GM18520 (cell line): ENCODE measurements around the gene NRXN2.

Experiments
- ATAC-seq: cut with Tn5 transposase; IDR thresholded peaks from one replicate; pipeline ENCODE4 v1.9.1; 2021; ENCODE audit not compliant: unreplicated experiment

The NRXN2 gene

DNA sequence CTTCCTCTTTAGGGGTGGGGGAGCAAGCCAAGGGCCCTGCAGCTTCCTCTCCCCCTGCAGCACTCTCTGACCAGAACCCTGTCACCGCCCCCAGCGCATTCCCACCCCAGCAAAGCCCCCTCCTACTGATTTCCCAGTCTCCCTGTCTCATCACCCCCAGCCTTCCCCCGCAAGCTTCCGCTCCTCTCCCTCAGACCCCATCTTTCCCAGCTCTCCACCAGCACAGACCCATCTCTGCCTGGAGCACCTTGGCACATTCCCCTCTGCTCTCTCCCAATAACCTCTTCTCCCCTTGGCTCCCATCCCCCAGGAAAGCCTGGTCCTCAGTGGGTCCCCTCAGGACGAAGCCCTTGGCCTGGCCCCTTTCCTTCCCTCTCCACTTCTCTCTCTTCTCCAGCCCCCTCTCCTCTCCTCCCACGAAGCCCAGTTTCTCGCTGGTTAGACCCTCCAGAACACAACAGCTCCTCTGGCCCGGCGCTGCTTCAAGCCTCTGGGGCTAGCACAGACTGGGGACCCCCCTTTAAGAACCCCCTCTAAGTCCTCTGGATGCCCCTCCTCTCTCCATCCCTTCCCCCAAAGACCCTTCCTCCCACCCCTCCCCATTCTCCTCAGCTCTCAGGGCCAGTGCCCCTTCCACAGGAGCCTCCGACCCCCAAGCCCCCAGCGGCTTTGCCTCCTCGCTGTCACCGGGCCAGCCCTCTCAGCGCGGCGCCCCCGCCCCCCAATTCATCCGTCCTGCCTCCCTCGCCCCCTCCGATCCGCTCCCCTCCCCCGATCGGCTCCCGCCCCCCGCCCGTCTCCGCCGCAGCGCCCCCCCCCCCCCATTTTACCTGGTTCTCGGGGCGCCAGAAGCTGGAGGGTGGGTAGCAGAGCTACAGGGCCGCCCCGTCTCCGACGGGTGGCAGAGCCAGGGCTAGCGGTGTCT is 594 bp downstream of the NRXN2 start:
- no peak for ATAC-seq

DNA sequence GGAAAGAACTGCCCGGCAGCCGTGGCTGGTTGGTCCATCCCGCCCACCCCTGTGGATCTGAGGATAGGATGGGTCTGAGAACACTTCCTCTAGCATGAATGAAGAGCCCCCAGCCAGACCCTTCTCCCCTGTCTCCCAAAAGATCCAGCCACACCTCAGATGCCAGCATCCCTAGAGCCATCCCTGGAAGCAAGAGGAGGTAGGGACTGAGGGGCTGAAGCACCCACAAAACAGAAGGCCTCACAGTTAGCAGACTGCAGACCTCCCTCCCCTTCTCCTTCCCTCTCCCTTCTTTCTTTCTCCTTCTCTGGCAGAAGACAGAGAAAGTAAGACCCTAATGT is 1.7 kb downstream of the NRXN2 start:
- ATAC-seq = no peak

DNA sequence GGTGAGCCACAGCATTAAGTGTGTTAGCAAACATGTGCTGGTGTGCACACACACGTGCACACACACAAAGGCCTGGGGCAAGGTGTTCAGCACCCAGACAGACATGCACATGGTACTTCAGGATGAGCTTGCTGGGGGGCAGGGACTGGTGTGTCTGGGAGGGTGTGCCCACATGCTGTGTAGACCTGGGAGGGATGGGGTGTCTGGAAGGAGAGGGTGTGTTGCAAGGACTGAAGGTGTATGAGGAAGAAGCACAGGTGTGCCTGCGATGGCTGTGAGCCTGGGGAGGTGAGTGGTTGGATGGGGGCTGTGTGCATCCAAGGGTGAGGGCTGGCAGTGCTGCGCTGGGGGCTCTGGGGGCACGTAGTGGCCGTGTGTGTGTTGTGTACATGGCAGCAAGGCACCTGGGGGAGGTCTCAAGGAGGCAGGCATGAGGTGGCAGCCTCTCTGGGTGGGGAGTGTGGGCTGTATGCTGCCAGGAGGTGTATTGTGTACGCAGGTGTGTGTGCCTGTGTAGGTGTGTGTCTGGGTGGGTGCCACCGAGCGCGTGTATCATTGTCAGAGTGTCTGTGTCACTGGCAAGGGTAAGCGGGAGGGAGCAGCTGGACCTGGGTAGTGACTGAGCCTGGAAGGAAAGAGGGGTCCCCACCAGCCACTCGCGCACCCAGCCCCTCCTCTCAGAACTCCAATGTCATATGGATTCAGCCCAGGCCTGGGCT is 2.2 kb downstream of the NRXN2 start:
- no peak for ATAC-seq

DNA sequence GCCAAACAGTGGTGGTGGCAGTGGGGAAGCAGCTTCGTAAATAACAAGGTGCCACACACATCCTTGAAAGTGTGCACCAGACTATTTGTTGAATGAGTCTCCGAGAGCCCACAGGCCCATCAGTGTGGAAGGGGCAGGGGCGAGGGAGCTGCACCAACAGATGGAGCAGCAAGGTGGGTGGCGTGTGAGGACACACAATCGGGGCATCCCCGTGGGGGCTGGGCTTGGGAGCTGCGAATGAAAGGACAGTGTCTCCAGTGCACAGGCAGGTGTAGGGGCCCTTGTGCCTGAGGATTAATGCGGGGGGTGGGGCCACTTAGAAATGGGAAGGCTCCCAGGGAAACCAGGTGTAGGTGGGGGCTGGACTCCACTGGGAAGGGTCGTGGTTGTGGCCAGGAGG is 2.8 kb downstream of the NRXN2 start:
- ATAC-seq = no peak

DNA sequence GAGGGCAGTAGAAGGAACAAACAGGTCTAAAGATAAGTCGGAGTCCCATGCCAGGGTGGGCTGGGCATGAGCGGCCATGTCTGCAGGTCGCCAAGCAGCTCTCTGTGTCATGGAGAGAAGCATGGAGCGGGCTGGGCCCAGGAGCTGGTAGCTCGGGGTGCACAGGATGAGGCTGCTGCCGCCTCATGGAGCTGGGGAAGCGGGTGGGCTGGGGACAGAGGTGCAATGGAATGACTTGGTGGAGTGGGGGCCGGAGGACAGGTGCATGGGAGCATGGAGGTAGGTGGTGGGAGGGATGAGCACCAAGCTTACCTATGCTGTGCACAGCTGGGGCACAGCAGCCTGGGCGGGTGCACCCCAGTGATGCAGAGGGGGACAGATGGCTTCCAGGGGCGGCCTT is 3.6 kb downstream of the NRXN2 start:
- ATAC-seq = no peak

DNA sequence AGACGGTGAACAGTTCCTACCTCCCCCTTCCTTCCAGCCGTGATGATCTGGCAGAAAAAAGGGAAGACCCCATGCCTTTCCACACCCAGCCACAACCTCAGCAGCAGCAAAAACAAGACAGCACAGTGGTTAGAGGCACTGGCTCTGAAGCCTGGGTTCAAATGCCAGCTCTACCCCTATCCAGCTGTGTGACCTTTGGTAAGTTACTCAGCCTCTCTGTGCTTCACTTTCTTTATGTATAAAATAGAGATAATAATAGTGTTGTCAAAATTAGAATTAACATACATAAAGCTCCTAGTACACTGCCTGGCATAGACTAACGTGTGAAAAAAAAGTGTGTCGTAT is 4.2 kb downstream of the NRXN2 start:
- ATAC-seq = no peak

DNA sequence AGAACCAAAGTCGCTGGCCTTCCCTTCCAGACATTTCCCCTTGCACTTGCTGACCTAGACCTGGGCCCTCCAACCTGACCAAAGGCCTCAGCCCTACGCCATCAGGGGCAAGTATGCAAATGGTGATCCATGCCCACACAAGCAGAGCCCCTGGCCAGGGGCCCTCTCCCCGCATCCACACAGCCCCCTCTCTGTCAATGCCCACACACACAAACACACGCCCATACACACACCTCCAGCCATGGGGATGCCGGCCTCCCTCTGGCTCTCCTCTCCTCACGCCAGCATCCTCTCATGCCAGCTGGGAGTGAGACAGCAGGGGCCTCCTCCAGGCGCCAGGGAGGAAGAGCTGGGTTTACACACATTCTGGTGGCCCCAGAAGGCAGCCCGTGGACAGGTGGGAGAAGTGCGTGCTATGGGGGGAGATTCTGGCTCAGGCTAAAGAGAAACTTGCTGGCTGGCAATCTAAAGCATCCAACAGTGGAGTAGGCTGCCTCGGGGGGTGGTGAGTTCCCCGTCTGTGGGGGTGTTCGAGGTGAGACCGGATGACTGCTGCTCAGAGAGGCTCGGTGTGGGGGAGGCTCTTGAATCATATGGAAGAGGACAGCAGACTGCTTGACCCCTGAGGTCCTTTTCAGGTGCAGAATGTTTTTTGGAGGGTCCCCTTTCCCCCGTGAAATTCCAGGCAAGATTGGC is 4.8 kb downstream of the NRXN2 start:
- no peak for ATAC-seq

DNA sequence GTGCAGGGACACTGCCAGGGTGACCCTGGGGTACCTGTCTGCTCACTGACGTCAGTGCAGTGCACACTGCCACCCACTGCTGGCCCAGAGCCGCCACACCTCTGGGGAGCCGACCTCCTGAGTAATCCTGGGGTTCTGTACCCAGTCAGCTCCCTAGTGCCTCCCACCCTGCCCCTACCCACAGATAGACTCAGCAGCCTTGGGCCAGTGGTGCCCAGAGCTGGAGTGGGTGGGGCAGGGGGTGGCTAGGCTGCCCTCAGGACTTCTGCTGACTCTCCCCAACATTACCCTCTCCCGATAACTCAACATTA is 5.8 kb downstream of the NRXN2 start:
- no peak for ATAC-seq

DNA sequence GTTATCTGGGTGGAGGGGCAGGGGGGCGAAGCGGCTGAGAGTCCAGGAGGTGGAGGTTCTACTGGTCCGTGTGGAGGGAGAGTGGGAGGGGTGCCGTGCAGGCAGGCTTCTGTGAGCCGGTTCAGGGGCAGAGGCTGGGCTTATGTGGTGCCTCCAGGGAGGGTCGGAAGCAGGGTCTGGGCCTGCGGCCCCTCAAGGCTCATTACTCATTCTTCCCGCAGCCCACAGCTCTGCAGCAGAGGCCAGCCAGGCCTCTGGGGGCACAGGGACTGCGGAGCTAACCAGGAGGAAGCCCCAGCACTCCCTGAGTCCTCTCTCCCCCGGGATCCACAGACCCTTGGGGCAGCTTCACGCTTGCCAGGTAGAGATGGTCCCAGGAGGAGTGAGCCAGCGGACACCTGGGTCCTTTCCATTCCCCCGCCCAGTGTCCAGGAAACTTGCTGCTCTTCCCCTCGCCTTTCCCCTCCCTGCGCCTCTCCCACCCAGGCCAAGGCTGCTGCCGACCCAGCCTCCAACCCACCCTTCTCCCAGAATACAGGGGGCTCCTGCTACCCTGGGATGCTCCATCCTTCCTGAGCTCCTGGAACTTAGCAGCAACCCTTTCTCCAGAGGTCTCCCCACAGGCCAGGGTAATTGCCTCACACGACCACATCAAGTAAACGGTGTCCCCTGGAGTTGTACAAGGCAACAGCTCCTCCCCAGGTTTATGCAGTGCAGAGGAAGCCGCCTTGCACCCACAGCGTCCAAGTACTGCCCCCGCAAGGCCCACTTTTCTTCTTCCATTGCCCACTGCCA is 6.3 kb downstream of the NRXN2 start:
- ATAC-seq = no peak

DNA sequence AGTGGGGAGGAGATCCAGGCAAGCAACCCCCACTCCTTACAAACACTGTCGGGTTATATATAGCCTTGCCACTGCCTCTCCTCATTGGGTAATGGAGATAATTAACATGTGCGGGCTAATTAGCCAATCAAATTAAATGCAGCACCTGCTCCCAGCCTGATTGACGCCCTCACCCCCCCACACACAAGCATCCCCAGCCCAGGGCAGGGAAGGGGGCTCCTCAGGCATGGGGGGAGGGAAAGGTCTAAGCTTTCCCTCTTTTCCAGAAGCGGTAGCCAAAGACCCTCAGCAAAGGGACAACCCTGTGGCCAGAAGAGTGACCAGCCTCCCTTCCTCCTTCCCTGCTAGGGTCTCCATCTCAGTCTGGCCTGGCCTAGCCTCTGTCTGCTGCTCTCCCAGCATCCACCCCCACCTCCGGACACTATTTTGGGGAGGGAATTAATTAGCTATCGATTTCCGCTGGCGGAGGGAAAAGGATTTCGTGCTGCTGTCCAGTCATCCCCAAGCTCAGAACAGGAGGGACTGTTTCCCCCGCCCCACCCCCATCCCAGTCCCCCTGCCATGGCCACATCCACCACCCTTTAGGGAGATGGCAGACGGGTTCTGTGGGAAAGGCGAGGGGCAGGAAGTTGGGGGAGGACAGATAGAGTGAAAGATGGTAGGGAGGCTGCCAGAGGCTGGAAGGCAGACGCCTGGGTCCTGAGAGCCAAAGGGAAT is 7.1 kb downstream of the NRXN2 start:
- no peak for ATAC-seq

DNA sequence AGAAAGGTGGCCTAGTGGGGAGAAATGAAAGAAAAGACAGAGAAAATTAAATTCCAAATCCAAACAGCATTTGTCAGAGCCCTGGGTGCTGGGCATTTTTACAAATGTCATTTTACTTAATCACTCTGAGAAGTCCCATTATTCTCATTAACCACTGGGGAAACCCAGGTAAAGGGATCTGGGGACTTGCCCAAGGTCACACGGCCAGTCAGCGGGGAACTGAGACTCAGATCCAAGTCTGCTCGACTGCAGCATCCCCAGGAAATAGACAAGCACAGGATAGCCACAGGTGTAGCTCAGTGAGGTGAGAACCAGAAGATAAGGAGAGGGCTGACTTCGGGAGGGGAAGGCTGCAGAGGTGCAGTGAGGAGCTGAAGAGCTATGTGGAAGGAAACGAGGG is 7.9 kb downstream of the NRXN2 start:
- ATAC-seq = no peak

DNA sequence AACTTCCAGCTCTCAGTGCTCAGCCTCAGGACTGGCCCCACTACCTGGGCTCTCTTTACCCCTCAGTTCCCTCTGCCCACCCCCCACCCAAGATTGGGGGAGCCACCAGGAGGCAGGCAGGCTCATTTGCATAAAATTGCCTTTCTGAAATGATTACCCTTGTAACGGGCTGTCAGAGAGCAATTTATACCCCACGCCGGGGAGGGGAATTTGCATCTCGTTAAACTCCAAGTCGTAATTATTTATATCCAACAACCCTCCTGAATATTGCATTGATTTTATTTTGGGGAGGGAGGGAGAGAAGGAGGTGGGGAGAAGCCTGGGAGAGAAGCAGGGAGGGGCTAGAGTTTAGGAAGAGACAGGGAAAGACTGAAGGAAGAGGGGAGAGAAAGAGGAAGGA is 8.3 kb downstream of the NRXN2 start:
- ATAC-seq = no peak

DNA sequence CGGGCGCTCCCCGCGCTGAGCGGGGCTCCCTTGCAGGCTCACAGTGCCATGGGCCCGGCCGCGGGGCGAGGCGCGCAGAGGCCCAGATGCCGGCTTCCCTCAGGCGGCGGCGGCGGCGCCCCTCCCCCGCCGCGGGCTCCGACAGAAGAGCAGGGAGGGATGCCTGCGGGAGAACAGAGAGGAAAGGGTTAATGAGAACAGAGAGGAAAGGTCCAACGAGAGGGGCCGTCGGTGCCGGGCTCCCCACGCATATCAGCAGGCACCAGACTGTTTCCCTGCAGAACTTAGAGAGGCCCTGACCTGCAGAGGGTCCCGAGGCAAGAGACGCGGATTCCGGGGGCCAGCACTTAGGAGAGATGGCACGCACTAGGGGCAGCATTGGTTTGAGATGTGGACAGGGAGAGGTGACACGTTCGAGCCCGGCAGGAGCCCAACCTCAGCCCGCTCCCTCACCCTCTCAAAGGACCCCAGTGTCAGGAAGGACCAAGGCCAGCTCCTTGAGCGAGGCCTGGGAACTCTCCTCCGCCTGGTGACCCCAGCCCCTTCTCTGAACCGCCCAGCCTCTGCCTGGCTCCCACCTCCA is 9.1 kb downstream of the NRXN2 start:
- ATAC-seq = no peak

DNA sequence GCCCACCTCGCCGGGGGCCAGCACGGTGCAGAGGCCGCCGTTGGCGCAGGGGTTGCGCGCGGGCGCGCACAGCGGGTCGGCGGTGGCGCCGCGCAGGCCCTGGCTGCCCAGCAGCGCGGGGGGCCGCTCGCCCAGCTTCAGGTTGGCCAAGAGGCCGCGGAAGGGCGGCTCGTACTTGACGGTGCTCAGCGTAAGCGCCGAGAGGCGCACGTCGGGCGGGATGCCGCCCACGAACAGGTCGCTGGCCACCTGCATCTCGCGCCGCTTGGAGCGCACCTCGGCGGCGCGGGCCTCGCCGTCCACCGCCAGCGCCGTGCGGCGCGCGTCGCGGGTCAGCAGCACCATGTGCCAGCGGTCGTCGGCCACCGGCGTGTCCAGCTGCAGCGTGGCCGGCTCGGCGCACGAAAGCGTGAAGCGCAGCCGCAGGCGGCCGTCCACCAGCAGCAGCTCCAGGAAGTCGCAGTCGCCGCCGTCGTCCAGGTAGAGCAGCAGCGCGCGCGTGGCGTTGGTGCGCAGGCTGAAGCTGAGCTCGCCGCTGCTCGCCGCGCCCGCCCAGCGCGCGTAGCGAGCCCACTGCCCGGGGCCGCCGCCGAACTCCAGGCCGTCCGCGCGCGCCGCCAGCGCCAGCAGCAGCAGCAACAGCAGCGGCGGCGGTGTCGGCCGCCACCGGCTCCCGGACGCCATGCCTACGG is 9.8 kb downstream of the NRXN2 start:
- no peak for ATAC-seq

DNA sequence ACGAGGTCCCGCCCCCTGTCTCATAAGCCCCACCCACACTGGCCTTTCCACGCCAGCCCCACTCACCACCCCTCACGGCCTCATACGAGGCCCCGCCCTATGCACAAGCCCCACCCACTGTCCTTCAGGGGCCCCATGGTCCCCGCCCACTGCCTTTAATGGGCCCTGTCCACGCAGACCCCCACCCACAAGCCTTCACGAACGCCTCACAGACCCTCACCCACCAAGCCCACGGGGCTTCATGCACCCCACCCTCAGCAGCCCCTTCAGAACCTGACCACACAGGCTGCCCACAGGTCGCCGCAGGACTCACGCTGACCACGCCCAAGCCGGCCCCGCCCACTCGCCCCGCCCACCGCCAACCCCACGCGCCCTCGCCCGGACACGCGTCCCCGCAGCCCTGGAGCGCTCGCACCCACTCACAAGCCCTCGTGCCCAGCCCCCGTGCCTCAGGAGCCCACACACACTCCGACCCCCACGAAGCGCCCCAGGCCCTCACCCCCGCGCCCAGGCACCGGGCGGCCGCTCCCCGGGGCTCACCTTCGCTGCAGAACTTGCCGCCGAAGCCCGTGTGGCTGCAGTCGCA is 10.5 kb downstream of the NRXN2 start:
- no peak for ATAC-seq

DNA sequence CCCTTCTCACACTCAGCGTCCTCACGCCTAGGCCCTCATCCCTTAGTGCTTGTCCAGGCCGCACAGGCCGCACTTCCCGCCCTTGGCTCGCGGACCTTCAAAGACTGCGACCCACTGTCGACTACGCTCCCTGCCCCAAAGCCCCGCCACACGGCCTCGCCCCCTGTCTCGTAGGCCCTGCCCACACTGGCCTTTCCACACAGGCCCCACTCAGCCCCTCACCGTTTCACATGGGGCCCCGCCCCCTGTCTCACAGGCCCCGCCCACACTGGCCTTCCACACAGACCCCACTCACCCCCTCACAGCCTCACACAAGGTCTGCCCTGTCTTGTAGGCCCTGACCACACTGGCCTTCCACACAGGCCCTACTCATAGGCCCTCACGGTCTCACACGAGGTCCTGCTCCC is 11.0 kb downstream of the NRXN2 start:
- no peak for ATAC-seq

DNA sequence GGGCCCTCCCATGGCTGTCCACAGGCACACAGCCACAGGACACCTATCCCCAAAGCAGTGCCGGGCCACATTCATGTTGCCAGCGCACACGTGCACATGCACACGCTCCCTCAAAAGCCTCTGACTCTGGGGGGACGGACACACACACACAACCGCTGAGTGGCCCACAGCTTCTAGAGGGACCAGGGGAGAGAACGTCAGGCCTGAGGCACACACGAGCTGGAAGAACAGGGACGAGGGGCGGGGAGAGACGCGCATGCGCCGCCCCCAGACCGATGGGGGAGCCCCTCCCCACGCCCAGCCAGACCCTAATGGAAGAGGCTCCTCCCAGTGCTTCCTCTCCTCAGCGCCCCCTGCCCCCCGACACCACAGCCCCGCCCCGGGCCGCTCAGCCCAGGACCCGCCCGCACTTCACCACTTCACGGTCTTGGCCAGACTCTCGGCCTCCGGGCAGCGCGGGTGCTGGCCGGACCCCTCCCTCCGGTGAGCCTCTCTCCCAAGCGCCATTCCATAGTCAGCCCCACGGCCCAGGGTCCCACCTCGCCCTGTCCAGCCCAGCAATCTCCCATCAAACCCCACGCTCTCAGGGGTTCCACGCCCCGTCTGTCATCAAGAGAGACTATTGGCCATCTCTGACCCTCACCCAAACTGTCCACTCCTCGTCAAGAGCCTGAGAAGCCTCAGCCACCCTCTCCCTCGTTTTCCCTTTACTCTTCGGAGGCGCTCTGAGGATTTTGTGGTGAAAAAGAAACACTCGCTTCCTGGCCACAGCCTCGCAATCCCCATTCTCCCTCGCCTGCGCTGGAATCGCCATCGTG is 11.7 kb downstream of the NRXN2 start:
- no peak for ATAC-seq

DNA sequence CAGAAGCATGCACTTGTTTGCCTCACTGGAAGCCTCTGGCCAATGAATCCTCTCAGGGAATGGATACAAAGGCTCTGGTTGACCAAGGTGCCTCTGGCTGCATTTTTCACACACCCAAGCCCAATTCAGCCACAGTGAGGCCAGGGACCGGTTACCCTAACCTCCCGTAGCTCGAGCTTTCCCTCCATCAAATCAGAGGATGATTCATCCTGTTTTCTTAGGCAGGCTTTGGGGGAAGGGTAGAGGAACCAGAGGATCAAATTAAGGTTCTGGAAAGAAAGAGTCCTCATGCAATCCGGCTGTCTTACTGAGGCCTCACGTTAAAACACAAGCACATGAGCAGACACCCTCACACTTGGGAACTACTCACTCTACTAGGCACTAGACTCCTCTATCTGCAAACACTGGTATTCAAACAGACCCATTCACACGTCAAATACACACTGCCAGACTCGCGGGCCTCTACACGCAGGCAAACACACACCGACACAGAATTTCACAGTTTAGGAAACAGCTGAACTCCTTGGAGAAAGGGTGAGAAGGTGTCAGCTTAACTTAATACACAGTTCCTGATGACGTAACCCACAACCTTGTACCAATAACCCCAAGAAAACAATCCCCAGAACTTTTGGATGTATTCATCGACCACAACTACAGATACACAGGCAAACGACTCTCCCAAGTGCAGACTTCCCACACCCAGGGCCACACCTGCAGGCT is 12.4 kb downstream of the NRXN2 start:
- ATAC-seq = no peak
